ENCODE results near the gene ZBTB3. TPM values are rescaled to one million over a fixed set of nuclear protein-coding genes. Genes with fewer than 3 reads are reported as not detected.
A peak's percentile ranks its signal among the peaks of the same experiment; 100 is the strongest.

Gene ZBTB3
- total and polyA plus RNA-seq, 2 of the 13 experiments (the other 11 are each of a cell fraction or from before 2014, with no cell fraction given) = 3.4 to 5.2 TPM

DNA sequence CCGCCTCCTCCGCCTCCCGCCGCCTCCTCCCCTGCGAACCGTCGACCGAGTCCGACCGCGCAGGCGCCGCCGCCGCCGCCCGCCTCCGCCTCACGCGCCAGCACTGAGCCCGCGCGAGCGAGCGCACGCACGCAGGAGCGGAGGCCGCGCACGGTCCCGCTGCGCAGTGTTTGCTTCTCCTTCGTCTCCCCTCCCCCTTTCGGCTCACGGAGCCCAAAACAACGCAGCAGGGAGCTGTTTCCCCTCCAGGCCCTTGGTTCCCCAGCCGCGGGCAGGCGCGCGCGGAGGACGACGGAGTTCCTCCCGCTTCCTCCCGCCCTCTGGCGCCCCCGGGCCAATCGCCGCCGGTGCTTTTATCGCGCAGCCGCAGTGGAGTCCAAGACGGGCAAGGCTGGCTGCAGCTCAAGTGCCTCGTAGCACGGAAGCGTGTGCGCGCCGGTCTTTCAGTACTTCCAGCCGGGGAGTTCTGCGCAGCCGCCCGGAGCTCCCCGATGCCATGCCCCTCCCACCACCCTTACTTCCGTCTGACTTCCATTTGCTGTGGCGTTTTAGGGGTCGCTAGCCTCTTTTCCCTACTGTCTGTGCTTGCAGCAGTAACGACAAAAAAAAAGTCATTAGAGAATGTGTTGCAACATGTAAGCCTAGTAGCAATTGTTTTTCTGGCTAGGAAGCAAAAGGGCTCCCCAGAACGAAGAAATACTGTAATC, 26.6 kb downstream of the ZBTB3 start, which contains the start of gene HNRNPUL2 (continued):
- TF ChIP-seq RCOR2 (CRISPR knock-in tag; IDR thresholded peaks at IDR 0.05) (no peak), ESRRA (CRISPR knock-in tag; IDR thresholded peaks at IDR 0.05; ENCODE audit: low read depth) (no peak), U2AF2 (IDR thresholded peaks at IDR 0.05; ENCODE audit: low read depth, low read length) (no peak), ZNF570 (CRISPR knock-in tag; IDR thresholded peaks at IDR 0.05; ENCODE audit: borderline replicate concordance) (peak; percentile 74; the same call in 1 of the 2 replicates), ZNF879 (CRISPR knock-in tag; IDR thresholded peaks at IDR 0.05) (0 out of 2 replicates have a peak, but pooled peaks have one; percentile 42), ZNF34 (CRISPR knock-in tag; IDR thresholded peaks at IDR 0.05; ENCODE audit: borderline replicate concordance) (peak; percentile 72; the same call in 1 of the 2 replicates), AGO1 (IDR thresholded peaks at IDR 0.05; ENCODE audit: low read depth, low read length, poor library complexity, severe bottlenecking) (no peak), KMT2A (CRISPR knock-in tag; IDR thresholded peaks at IDR 0.05) (peak; percentile 60; the same call in 1 of the 2 replicates), ZKSCAN5 (CRISPR knock-in tag; IDR thresholded peaks at IDR 0.05) (no peak), TOE1 (CRISPR knock-in tag; IDR thresholded peaks at IDR 0.05) (no peak), ZNF878 (CRISPR knock-in tag; IDR thresholded peaks at IDR 0.05) (no peak; the same call in 1 of the 2 replicates), HMGXB3 (CRISPR knock-in tag; IDR thresholded peaks at IDR 0.05; ENCODE audit: borderline replicate concordance) (no peak), ZNF335 (CRISPR knock-in tag; IDR thresholded peaks at IDR 0.05) (peak; percentile 84), HDAC2 (CRISPR knock-in tag; IDR thresholded peaks at IDR 0.05) (peak; percentile 50; the same call in 1 of the 2 replicates), ZNF816 (CRISPR knock-in tag; IDR thresholded peaks at IDR 0.05; ENCODE audit: borderline replicate concordance) (peak; percentile 22; the same call in 1 of the 2 replicates)
- TF ChIP-seq, protein P1, sequence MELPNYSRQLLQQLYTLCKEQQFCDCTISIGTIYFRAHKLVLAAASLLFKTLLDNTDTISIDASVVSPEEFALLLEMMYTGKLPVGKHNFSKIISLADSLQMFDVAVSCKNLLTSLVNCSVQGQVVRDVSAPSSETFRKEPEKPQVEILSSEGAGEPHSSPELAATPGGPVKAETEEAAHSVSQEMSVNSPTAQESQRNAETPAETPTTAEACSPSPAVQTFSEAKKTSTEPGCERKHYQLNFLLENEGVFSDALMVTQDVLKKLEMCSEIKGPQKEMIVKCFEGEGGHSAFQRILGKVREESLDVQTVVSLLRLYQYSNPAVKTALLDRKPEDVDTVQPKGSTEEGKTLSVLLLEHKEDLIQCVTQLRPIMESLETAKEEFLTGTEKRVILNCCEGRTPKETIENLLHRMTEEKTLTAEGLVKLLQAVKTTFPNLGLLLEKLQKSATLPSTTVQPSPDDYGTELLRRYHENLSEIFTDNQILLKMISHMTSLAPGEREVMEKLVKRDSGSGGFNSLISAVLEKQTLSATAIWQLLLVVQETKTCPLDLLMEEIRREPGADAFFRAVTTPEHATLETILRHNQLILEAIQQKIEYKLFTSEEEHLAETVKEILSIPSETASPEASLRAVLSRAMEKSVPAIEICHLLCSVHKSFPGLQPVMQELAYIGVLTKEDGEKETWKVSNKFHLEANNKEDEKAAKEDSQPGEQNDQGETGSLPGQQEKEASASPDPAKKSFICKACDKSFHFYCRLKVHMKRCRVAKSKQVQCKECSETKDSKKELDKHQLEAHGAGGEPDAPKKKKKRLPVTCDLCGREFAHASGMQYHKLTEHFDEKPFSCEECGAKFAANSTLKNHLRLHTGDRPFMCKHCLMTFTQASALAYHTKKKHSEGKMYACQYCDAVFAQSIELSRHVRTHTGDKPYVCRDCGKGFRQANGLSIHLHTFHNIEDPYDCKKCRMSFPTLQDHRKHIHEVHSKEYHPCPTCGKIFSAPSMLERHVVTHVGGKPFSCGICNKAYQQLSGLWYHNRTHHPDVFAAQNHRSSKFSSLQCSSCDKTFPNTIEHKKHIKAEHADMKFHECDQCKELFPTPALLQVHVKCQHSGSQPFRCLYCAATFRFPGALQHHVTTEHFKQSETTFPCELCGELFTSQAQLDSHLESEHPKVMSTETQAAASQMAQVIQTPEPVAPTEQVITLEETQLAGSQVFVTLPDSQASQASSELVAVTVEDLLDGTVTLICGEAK (IDR thresholded peaks at IDR 0.05) = no peak
- TF ChIP-seq, protein P1 (CRISPR knock-in tag; IDR thresholded peaks at IDR 0.05) = peak; percentile 53; the same call in 1 of the 2 replicates
